Body of pancreas (tissue), 4 donors: ENCODE data around the gene SEC22A. TPM values are rescaled to one million over a fixed set of nuclear protein-coding genes. Genes with fewer than 3 reads are reported as not detected.

ENCODE experiments used
- ATAC-seq: fragments of 150-250 bp; one replicate; pipeline ENCODE4 v1.9.1; 2016
- DNase-seq, 4 donors: peaks; one replicate each; pipeline ENCODE4 v3.0.0-alpha.2; 2019
- H3K27ac ChIP-seq, 4 donors: fragments of 200-600 bp; sonication (generic); 1 replicate in 3 of 4; 2 replicates in 1 of 4; pipeline versions ENCODE4 v1.5.1 to v1.6.1; 2016 to 2019; ENCODE audit warnings: mild to moderate bottlenecking in 1 of 4, mixed read lengths in 1 of 4, moderate library complexity in 1 of 4
- H3K27me3 ChIP-seq, 2 donors: fragments of 200-600 bp; sonication (generic); one replicate each; pipeline ENCODE4 v1.6.0; 2016; ENCODE audit warnings: mild to moderate bottlenecking in 1 of 2
- H3K36me3 ChIP-seq, 2 donors: fragments of 200-600 bp; sonication (generic); replicated peaks in 1 of 2; 2 replicates each; pipeline ENCODE4 v1.5.1; 2016; ENCODE audit warnings: low read depth in 2 of 2; ENCODE audit not compliant: insufficient read depth in 1 of 2
- H3K4me1 ChIP-seq: fragments of 200-600 bp; sonication (generic); one replicate; pipeline ENCODE4 v1.6.0; 2016
- H3K4me3 ChIP-seq, 2 donors: fragments of 200-600 bp; sonication (generic); 1 replicate in 1 of 2; 2 replicates in 1 of 2; pipeline ENCODE4 v1.5.1; 2016 to 2019
- H3K9me3 ChIP-seq, 3 donors: fragments of 200-600 bp; sonication (generic); 1 replicate in 2 of 3; 2 replicates in 1 of 3; pipeline ENCODE4 v1.5.1; 2016
- POLR2A ChIP-seq, 3 donors: fragments of 450-650 bp; IDR thresholded peaks; one replicate each; pipeline ENCODE4 v1.6.1; 2016; ENCODE audit warnings: antibody characterized with exemption in 3 of 3, mild to moderate bottlenecking in 2 of 3
- whole genome bisulfite sequencing, 2 donors: methylation state at CpG; one replicate each; pipeline ENCODE4 v1.1.5; 2017; 5-methylcytosine and 5-hydroxymethylcytosine counted together
- intact Hi-C: fragments of 100-400 bp; cut with DNase I; formaldehyde crosslinking; loops from one replicate; pipeline ENCODE4 v1.15.1; 2023
- total RNA-seq, 2 donors: library from RNA; depleted of rRNA; stranded (reverse); fragments of >200 nt; gene quantifications; one replicate each; pipeline ENCODE4 v1.1.0, GENCODE V29; 2016
- TF ChIP-seq, protein P1 (sequence below), 7 experiments: fragments of 450-650 bp in 4 of 7; fragments of 200-600 bp in 3 of 7; sonication (generic) in 3 of 7; IDR thresholded peaks; one replicate each; pipeline ENCODE4 v1.5.1; 2016 to 2019; ENCODE audit warnings: antibody characterized with exemption in 7 of 7

The SEC22A gene, protein sequence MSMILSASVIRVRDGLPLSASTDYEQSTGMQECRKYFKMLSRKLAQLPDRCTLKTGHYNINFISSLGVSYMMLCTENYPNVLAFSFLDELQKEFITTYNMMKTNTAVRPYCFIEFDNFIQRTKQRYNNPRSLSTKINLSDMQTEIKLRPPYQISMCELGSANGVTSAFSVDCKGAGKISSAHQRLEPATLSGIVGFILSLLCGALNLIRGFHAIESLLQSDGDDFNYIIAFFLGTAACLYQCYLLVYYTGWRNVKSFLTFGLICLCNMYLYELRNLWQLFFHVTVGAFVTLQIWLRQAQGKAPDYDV
- 10 to 100 TPM; 16.5 to 18.4 TPM for total RNA-seq

DNA sequence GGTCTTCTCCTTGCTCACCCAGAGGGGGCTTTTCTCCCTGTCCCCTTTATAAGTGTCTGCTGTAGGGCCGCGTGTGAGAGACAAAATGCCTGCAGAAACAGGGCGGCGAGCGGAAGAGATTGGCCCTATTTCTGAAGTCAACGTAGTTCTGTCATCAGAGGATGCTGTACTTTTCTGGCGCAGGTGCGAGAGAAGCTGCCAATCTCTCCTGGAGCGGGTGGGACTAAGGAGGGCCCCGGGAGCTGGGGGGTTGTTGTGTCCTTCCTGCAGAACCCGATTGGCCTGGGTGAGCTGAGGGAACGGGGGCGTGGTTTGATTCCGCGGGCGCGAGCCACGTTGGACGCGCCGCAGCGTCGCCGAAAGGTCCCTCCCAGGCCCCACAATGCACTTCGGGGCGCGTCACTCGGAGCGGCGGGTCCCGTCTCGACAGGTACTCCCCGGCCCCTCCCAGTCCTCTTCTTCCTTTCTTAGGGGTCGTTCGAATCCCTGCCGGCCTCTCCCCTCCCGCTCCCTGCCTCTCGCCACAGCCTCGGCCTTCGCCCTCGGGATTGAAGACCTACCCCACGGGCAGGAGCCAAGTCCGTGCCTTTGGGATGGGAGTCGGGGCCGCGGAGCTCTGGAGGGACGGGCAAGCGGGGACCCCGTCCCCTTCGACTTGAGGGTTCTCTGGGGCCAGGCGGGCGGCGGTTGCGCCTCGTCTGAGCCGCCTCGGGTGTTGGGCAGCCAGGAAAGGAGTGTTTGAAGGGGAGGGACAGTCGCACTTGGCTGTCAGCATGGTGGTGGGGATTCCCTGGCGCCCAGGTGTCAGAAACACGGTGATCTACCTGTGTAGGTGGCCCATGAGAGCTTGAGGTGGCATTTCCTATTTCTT, at the start of gene SEC22A:
Gene SEC22A (plus strand): TSS at position 387 of the 871 bp plus-strand sequence. CDS start 7,275 bp downstream, outside the sequence.
- Histone ChIP-seq H3K27ac (peak within 1 kb of the TSS; percentile 84 to 94 (median 92)), H3K36me3 (no peaks in the 10 kb centered on the region), H3K4me3 (peak within 1 kb of the TSS; percentile 93 to 99), H3K9me3 (no peaks in the 10 kb centered on the region), H3K27me3 (no peaks in the 10 kb centered on the region), H3K4me1 (peaks cover 22% of the 10 kb centered on the region)
- intact Hi-C loops: no loop called here
- TF ChIP-seq, protein P1, sequence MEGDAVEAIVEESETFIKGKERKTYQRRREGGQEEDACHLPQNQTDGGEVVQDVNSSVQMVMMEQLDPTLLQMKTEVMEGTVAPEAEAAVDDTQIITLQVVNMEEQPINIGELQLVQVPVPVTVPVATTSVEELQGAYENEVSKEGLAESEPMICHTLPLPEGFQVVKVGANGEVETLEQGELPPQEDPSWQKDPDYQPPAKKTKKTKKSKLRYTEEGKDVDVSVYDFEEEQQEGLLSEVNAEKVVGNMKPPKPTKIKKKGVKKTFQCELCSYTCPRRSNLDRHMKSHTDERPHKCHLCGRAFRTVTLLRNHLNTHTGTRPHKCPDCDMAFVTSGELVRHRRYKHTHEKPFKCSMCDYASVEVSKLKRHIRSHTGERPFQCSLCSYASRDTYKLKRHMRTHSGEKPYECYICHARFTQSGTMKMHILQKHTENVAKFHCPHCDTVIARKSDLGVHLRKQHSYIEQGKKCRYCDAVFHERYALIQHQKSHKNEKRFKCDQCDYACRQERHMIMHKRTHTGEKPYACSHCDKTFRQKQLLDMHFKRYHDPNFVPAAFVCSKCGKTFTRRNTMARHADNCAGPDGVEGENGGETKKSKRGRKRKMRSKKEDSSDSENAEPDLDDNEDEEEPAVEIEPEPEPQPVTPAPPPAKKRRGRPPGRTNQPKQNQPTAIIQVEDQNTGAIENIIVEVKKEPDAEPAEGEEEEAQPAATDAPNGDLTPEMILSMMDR (IDR thresholded peaks at IDR 0.05): no peak
- peak; percentile 65 to 88 (median 86) for TF ChIP-seq POLR2A (IDR thresholded peaks at IDR 0.05)
- DNase-seq: peak; percentile 92 to 96 (median 96)
- WGBS, 2 donors: 0% methylated on average over 14 to 44 of the region's 60 CpGs
- peak; percentile 99 for ATAC-seq

DNA sequence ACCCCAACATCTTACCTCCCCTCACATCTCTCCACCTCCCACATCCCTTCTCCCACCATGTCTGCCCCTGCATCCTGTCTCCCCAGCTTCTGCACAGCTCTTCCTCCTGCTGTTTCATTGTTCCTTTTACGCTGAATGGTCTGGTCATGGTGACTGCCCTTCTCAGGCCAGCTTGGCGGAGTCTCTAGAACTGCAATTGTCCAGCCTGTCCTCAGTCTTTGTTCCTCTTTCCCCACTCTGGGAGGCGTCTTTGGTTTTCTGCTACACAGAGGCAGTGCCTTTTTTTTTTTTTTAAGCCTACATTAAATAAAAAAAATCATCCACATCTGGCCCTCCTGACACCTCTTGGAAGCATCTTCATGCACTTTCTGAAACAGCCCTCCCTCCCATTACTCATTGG, 49.1 kb upstream of the SEC22A start:
- intact Hi-C loops: no loop called here
- Histone ChIP-seq H3K4me1 (peaks cover 34% of the 10 kb centered on the region), H3K27ac (no peak overlapping the region), H3K9me3 (no peaks in the 10 kb centered on the region), H3K27me3 (no peaks in the 10 kb centered on the region), H3K36me3 (peaks cover 0 to 13% of the 10 kb centered on the region in 2 donors), H3K4me3 (no peak overlapping the region)
- DNase-seq: peak in 1 of 4 donors; percentile 27
- 84 to 93% methylated on average over 3 of the region's 3 CpGs for WGBS, 2 donors
- no peak for TF ChIP-seq POLR2A (IDR thresholded peaks at IDR 0.05)
- TF ChIP-seq, protein P1 (IDR thresholded peaks at IDR 0.05): no peak
- ATAC-seq: no peak

DNA sequence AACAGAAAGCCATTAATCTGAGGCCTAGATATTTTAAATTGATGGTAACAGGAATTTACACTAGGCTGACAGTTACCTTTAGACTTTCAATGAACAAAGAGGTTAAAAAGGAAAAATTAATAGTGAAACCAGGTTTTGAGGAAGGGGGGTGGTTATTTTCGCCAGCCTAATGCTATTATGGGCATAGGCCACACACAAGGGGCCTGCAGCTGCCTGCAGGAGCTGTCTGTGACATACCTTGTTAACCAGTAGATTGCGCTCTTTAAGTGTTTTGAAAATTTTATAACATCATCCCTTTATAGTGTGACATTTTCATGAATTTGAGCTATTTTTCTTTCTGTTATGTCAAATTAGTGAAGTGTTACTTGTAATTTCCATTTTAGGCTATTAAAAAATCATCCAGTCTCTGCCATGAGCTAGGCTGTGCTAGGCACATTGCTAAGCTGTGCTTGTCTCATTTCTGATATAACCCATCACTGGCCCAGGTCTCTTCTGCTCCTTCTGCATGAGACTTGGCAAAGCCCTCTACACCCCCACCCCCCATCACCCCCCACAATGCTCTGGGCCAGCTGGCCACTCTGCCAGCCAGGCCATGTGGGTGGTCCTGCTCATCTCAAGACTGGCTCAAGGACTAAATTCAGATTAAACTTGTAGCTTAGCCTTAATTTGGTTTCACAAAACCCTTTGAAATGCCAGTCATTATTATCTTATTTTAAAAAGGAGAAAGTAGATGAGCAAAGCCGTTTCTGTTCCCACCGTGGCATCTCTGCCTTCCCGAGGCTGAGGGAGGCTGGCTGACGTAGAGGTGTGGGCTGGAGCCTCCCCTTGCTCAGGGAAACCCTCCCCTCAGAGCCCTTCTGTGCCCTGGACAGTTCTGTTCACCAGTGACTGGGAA, 48.4 kb upstream of the SEC22A start:
- H3K27me3 ChIP-seq: no peaks in the 10 kb centered on the region
- TF ChIP-seq, protein P1 (IDR thresholded peaks at IDR 0.05): no peak
- TF ChIP-seq POLR2A (IDR thresholded peaks at IDR 0.05): no peak
- WGBS, 2 donors: 87 to 91% methylated on average over 5 to 6 of the region's 6 CpGs
- intact Hi-C loops: no loop called here
- peaks cover 0 to 13% of the 10 kb centered on the region in 2 donors for H3K36me3 ChIP-seq
- H3K27ac ChIP-seq: peak overlapping the region in 3 of 4 donors; percentile 23 to 73 (median 56)
- ATAC-seq (no peak), DNase-seq (no peak)
- H3K4me1 ChIP-seq: peaks cover 40% of the 10 kb centered on the region
- no peaks in the 10 kb centered on the region for H3K9me3 ChIP-seq
- no peak overlapping the region for H3K4me3 ChIP-seq

DNA sequence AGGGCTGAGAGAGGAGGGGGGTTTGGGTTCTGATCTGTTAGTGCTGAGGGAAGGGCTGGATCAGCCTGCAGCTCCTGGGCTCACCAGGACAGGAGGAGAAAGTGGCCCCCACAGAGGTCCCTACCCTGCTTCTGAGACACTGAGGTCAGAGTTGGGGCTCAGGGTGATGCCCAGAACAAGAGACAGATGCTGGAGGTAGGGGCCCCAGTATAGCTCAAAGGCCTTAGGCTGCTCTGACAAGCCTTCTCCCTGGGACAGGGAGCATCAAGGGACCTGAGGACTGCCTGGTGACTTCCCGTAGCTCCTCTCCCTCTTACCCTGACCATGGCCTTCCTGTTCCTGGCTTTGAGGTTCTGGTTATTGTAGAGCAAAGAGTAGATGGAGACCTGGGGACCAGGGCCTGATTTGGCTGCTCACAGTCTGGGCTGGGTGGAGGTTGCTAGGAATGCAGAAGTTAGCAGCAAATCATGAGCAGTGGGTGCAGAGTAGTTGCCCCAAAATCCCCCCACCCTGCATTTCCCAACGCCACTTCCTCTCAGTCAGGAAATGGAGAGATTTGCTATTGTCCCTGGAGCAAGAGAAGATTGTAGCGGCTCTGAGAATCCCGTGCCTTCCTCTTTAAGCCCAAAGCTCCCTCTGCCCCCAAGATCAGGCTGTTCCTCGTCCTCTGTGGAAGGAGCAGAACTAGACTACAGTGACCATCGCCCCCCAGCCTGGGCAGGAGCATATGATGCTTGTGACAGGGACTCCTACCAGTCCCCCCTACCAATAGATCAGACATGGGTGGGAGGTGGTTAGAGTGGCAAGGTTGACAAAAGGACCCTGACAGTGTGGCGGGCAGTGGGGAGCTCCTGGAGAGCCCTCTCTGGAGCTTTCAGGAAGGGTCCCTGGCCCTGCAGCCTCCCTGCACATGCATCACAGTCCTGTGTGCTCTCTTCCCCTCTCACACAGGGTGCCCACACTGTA, 47.4 kb upstream of the SEC22A start:
- intact Hi-C loops: no loop called here
- DNase-seq (peak in 1 of 4 donors; percentile 25), ATAC-seq (no peak)
- Histone ChIP-seq H3K4me1 (peaks cover 50% of the 10 kb centered on the region), H3K36me3 (peaks cover 0 to 13% of the 10 kb centered on the region in 2 donors), H3K9me3 (no peaks in the 10 kb centered on the region), H3K27me3 (no peaks in the 10 kb centered on the region), H3K27ac (peak overlapping the region; percentile 23 to 73 (median 44)), H3K4me3 (no peak overlapping the region)
- 89 to 100% methylated on average over 5 to 7 of the region's 7 CpGs for WGBS, 2 donors
- TF ChIP-seq, protein P1 (IDR thresholded peaks at IDR 0.05): no peak
- no peak for TF ChIP-seq POLR2A (IDR thresholded peaks at IDR 0.05)
